Activated CD8-positive, alpha-beta memory T cell treated with anti-CD3 and anti-CD28 coated beads for 1 hour (primary cell): ENCODE results near the gene PRR23E.

Source experiments
- DNase-seq, 2 donors: peaks; one replicate each; pipeline ENCODE4 v3.0.0-alpha.2; 2020; ENCODE audit warnings: low read depth in 1 of 2; ENCODE audit errors: extremely low read depth in 1 of 2

PRR23E gene, protein sequence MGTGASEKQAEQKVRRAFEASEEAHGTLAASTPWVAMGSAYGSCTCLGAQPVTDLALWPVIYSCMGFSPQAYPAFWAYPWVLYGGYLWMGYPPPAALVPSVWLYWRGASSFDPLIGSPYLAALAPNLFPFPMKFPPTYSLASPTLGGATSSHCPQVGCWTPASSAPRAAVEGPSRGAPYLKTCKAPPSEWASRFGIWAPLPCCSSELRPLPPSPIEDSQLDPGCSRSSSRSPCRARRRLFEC

GRCh38 chr3:127192576-127193232 lies at the start of gene PRR23E:
Gene PRR23E, plus strand, starts transcription at chr3:127193131. Its CDS starts 3,555 bp downstream, at chr3:127196686.
- DNase-seq, result no peak

GRCh38 chr3:127143172-127143571 lies 49.8 kb upstream of the PRR23E start:
- no peak for DNase-seq

DNA sequence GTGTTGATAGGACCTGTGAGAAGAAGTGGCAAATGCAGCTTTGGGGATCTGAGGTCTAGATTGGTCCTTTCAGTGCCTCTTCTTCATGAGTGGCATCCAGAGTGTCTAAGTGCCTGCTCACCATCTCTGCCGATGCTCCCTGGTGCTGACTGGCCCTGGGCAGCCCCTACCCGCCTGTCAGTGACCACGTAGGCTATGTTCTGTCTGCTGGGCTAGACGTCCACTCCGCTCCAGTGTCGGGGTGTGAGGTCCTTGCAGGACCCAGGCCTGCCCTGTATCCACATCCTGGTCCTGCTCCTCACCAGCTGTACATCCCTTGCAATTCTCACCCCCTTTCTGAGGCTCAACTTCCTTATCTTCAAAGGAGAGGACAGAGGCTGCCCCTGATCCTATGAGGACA lies 48.3 kb upstream of the PRR23E start:
- DNase-seq, result no peak

- DNase-seq, result no peak
Observed at GRCh38 chr3:127145266-127145665, 47.7 kb upstream of the PRR23E start.

DNA sequence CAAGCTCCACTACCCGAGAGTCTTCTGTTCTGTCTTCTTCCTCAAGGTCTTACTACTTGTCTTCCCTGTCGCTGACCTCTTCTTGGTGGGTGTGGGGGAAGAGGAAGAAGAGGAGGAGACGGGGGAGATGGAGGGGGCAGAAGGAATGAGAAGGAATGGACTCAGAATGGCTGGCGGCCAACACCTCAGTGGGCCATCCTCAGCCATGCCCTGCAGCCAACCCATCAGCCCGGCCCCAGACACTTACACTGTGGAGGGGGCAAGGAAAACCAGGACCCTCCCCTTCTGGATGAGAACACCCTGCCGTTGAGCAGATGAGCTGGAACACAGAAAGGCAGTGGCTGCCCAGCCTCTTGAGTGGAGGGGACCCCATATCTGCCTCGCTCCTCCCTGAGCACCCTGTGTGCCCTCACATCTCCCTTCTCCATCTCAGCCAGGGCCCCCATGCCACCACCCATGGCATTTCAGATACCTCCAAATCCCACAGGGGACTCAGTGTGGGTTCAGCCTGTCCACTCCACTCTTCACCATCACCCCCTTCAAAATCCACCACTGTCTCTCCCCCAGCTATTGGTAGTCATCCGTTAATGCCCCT lies 45.5 kb upstream of the PRR23E start:
- DNase-seq, result no peak

DNA sequence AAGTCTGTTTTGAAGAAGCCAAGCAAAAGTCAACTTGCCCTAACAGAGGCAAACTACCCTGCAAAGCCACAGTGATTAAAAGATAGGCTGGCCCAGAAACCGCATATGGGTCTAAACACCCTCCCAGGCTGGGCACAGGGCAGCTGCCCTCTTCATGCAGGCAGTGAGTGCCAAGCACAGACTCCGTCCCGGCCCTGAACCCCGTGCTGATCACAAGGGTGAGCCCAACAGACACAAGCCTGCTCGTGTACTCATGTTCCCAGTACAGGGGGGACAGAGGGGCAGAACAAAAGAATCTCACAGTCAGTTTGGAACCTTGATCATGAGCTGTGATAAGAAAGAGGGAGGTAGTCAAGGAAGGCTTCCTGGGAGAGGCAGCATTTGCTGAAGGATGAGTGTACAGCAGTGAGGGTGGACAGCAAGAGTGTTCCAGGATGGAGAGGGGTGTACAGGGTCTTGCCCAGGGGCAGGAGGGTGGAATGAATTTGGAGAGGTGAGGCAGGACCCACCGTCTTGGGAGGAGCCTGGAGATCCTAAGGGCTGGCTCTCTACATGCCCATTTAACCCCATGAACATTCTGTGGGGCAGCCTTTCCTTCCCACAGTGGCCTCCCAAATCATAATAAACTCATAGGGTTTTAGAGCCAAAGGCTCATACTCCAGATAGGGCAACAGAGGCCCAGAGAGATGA lies 43.2 kb upstream of the PRR23E start:
- no peak for DNase-seq

DNA sequence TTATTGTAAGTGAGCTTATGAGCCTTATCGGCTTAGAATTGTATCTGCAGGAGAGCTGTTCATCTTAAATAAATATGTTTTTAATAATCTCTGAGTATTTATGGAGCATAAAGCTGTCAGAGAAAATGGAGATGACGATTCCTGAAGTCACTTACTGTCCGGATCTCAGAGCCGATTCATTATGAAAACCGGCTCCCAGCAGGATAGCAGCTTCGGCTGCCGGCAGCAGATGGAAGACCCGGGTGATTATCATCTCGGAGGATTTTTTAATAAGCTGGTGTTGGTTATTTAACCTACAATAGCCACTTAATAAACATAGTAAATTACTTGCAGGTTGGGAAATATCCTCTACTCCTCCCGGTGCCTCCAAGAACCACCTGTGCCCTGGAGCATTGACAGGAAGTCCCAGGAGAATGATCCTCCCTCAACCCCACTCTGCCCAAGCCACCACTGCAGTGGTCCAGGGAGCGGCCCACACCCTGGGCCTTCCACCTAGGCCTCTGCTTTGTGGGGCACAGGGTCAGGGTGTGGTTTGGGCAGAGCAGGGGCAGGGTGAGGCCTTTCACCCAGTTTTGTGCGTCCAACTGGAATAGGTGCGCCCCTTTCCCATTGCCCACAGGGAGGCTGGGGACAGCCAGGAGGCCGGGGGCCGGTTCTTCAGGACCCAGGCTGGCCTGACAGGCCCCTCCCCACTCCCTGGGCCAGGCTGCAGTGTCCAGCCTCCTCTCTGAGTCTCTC lies 42.2 kb upstream of the PRR23E start:
- no peak for DNase-seq

- DNase-seq, result no peak
Observed at GRCh38 chr3:127151251-127151564, 41.7 kb upstream of the PRR23E start.

- DNase-seq, result no peak
Observed at GRCh38 chr3:127151992-127152650, 40.8 kb upstream of the PRR23E start.

- no peak for DNase-seq
Observed at GRCh38 chr3:127152684-127153505, 40.0 kb upstream of the PRR23E start.

GRCh38 chr3:127153506-127153815 lies 39.5 kb upstream of the PRR23E start:
- no peak for DNase-seq

- DNase-seq, result no peak
Observed at GRCh38 chr3:127156338-127157050, 36.4 kb upstream of the PRR23E start.

- DNase-seq, result no peak
Observed at GRCh38 chr3:127157171-127157828, 35.6 kb upstream of the PRR23E start.

DNA sequence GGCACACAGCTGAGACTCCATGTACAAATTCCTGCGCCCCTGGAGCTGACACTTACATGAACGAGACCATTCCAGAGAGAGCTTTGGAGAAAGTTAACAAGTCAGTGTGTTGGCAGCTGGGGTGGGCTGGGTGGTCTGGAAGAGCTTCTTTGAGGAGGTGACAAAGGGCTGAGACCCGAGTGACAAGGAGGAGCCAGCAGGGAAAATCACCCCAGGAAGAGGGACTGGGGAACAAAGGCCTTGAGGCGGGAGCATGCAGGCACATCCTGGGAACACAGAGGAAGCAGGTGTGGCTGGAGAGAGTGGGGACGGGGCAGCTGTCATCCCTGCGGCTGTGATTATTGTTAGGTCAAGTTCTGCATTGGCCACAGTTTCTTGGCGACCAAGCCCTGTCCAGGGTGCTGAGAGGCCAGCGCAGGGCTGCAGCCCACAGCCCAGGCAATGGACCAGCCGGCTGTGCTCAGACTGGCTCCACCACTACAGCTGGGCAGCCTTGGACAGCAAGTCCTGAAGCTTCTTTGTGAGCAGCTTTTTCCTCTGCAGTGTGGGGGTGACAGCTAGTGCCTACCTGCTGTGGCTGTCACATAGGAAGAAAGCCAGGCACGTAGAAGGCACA lies 34.2 kb upstream of the PRR23E start:
- DNase-seq, result no peak

DNA sequence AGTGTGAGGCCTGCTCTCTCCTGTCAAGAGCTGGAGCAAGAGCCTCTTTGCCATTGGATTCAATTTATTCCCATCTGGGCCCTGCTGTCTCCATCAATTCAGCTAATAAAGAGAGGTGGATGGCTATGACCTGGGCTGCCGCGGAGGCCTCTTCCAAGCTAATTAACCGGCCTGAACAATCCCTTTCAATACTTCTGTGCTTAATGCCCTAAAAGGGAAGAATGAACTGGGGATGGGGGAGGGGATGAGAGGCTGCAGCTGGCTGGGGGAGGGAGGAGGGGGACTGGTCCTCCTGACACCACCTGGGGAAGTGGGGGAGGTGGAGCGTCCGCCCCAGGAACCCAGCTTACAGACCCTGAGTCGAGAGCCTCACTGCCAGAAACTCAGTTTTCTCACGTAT lies 33.4 kb upstream of the PRR23E start:
- no peak for DNase-seq

GRCh38 chr3:127161236-127161635 lies 31.7 kb upstream of the PRR23E start:
- DNase-seq, result no peak

GRCh38 chr3:127161973-127162579 lies 30.9 kb upstream of the PRR23E start:
- no peak for DNase-seq
